ENCODE data around the gene OR51M1. TPM values are rescaled to one million over a fixed set of nuclear protein-coding genes. Genes with fewer than 3 reads are reported as not detected.
"Not testable (repeated sequence)": the region's sequence is repeated elsewhere in the genome, so short reads cannot be mapped to it uniquely, and the experiment has no call there.

The OR51M1 gene
- under 1 TPM in 1 of 4 donors, not detected in 3; 0.04 TPM for polyA plus RNA-seq (ENCODE audit: insufficient read length in 4 of 4)

DNA sequence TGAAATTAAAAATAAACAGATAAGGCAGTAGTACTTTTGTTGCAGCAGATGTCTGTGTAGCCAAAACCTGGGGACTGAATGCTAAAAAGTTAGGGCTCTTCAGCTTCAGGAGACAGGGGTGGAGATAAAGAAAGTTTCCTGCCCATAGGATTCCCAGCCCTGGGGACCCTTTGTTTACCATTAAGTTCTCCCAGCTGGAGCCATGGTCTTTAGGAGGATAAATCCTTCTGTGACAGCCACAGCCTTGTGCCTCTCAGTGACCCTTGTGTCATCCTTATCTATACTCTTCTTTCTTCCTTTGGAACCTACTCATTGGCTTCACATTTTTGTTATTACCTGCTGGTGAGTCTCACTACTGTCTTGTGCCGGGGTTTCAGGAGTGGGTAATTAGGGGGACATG lies at the start of gene OR51M1:
Gene OR51M1 (plus strand): TSS at position 237 of the 400 bp plus-strand sequence. CDS start 5,587 bp downstream, outside the sequence.
- DNase-seq (ENCODE audit: low read depth in 4 of 4, low spot score in 3 of 4), result no peak

DNA sequence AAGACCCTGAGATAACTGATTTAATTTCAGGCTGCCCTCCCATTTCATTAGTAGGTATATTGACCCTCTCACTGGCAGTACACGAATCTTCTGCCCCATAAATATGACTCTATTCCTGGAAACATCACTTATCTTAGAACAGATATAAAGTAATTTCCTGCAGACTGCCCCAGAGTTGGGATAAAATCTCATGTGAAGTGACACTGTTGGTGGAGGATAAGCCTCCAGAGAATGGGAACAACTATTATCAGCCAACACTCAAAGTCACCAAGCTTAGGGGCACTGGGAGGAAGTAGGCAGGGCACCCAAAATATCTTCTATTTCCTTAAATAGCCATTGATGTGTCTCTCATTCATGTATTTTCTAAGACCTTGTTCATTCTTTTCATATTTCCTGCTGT lies 48.4 kb upstream of the OR51M1 start:
- no peak for DNase-seq (ENCODE audit: low read depth in 4 of 4, low spot score in 3 of 4)

DNA sequence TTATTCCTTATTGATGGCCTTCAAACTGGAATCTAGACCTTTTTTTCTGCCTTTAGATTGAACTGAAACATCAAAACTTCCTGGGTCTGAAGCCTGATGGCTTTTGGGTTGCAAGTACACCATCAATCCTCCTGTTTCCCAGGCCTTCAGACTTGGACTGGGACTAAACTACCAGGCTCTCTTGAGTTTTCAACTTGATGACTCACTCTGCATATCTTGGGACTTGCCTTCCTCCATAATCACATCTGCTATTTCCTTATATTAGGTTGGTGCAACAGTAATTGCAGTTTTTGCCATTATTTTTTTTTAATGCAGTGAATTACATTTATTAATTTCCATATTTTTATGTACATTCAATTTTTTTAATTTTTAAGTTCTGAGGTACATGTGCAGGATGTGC lies 47.3 kb upstream of the OR51M1 start:
- DNase-seq (ENCODE audit: low read depth in 4 of 4, low spot score in 3 of 4), result no peak

DNA sequence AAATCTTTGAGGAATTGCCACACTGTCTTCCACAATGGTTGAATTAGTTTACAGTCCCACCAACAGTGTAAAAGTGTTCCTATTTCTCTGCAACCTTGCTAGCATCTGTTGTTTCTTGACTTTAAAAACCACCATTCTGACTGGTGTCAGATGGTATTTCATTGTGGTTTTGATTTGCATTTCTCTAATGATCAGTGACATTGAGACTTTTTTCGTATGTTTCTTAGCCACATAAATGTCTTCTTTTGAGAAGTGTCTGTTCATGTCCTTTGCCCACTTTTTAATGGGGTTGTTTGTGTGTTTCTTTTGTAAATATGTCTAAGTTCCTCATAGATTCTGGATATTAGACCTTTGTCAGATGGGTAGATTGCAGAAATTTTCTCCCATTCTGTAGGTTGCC lies 46.4 kb upstream of the OR51M1 start:
- not testable (repeated sequence) for DNase-seq (ENCODE audit: low read depth in 4 of 4, low spot score in 3 of 4)

- no peak for DNase-seq (ENCODE audit: low read depth in 4 of 4, low spot score in 3 of 4)
Observed at GRCh38 chr11:5339771-5340322, 43.8 kb upstream of the OR51M1 start.

DNA sequence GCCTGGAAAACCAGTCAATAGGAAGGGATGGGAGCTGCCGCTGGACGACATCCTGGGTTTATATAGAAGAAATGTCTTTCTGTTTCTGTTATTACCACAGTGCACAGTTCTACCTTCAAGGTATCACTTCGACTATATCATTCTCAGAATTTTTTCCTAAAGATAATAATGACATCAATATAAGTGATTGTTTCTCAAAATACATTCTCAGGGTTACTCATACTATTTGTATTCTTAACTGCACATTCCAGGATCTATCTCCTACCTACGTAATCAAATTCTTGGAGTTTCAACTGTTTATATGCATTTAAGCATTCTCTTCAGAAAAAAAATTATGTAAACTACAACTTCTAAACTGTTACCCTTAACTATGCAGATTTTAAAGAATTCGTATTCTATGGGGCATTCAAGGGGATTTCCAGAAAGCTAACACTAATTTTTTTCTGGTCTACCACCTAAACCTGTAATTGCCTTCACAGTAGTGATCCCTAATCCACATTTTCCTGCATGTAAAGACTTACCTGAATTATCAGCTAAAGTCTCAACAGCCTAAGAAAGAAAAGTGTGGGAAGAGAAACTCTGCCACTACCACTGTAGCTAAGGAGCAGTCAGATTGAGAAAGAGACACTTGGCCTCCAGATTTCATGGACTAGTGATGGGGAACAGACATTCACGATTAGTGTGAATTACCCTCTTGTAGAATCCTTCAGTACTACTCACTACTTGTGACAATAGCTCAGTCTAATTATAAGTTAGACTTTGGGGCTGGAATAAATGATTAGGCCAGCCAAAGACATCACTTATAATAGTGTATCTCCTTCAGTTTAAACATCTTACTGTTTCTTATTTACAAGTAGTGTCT lies 39.9 kb upstream of the OR51M1 start, which contains the start of gene OR51B5:
Gene OR51B5 (minus strand): TSS at position 51 of the 862 bp plus-strand sequence. CDS start 0 bp downstream, at position 51.
- DNase-seq (ENCODE audit: low read depth in 4 of 4, low spot score in 3 of 4), result no peak

DNA sequence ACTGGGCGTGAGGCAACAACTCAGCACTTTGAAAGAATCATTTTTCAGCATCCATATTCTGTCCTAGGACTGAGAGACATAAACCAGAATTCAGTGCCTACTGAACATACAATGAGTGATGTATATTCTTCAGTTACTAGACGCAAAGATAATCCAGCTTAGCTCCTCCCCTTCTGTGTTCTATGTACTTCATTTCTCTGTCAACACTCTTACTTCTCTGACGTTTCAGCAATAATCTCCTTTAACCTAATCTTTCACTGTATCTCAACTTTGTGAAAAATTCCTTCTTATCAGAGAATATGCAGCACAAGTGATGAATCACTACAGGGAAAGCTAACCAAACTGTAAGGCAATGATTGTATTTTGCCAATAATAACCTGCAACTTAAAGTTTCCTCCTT lies 37.8 kb upstream of the OR51M1 start:
- no peak for DNase-seq (ENCODE audit: low read depth in 4 of 4, low spot score in 3 of 4)

GRCh38 chr11:5348551-5349194 lies 34.9 kb upstream of the OR51M1 start:
- no peak for DNase-seq (ENCODE audit: low read depth in 4 of 4, low spot score in 3 of 4)

- DNase-seq (ENCODE audit: low read depth in 4 of 4, low spot score in 3 of 4), result no peak
Observed at GRCh38 chr11:5349550-5349949, 34.1 kb upstream of the OR51M1 start.

- no peak for DNase-seq (ENCODE audit: low read depth in 4 of 4, low spot score in 3 of 4)
Observed at GRCh38 chr11:5351208-5351607, 32.4 kb upstream of the OR51M1 start, which contains the start of gene OR51B6. Gene OR51B6 (plus strand): TSS chr11:5351508. CDS start chr11:5351508, 0 bp downstream.

DNA sequence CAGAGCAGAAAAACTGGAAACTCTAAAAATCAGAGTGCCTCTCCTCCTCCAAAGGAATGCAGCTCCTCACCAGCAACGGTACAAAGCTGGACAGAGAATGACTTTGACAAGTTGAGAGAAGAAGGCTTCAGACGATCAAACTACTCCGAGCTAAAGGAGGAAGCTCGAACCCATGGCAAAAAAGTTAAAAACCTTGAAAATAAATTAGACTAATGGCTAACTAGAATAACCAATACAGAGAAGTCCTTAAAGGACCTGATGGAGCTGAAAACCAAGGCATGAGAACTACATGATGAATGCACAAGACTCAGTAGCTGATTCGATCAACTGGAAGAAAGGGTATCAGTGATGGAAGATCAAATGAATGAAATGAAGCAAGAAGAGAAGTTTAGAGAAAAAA lies 27.6 kb upstream of the OR51M1 start:
- not testable (repeated sequence) for DNase-seq (ENCODE audit: low read depth in 4 of 4, low spot score in 3 of 4)

- DNase-seq (ENCODE audit: low read depth in 4 of 4, low spot score in 3 of 4), result no peak
Observed at GRCh38 chr11:5362017-5362625, 21.5 kb upstream of the OR51M1 start.

DNA sequence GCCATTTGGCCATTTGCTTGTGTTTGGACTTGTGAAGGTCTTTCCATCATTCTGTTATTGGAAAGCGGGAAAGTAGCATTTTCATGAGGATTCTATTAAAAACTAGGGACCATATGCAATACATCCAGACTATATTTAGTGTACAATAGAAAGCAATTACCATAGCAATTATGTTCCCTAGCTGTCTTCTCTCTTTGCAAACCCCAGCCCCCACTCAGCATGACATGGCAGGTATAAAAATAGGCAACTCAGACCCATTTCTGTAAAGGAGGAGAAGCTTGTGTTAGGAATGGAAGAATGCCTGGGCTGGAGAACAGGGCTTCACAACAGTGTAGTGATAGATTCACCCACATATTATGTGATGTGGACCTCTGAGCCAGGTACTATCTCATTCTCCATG lies 19.9 kb upstream of the OR51M1 start:
- DNase-seq (ENCODE audit: low read depth in 4 of 4, low spot score in 3 of 4), result no peak

GRCh38 chr11:5364214-5364613 lies 19.4 kb upstream of the OR51M1 start:
- DNase-seq (ENCODE audit: low read depth in 4 of 4, low spot score in 3 of 4), result no peak

- DNase-seq (ENCODE audit: low read depth in 4 of 4, low spot score in 3 of 4), result not testable (repeated sequence)
Observed at GRCh38 chr11:5366365-5366764, 17.2 kb upstream of the OR51M1 start.

DNA sequence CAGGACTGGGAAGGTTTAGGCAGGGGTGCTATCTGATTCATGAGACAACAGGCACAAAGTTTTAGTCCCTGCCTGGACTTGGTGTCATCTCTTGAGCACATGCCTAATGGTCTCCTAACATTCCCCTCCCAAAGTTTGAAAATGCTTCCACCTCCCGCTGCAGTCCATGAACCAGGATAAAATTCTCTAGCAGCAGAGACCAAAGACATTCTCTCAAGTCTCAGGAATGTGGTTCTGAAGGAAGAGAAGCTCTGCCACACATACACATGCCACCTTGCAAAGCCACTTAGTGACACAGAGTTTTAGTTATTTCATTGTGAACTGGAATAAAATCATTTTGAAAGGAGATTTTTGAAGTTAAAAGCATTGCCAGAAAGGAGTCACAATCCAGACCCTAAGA lies 16.8 kb upstream of the OR51M1 start:
- no peak for DNase-seq (ENCODE audit: low read depth in 4 of 4, low spot score in 3 of 4)

GRCh38 chr11:5367448-5368074 lies 16.1 kb upstream of the OR51M1 start:
- no peak for DNase-seq (ENCODE audit: low read depth in 4 of 4, low spot score in 3 of 4)

DNA sequence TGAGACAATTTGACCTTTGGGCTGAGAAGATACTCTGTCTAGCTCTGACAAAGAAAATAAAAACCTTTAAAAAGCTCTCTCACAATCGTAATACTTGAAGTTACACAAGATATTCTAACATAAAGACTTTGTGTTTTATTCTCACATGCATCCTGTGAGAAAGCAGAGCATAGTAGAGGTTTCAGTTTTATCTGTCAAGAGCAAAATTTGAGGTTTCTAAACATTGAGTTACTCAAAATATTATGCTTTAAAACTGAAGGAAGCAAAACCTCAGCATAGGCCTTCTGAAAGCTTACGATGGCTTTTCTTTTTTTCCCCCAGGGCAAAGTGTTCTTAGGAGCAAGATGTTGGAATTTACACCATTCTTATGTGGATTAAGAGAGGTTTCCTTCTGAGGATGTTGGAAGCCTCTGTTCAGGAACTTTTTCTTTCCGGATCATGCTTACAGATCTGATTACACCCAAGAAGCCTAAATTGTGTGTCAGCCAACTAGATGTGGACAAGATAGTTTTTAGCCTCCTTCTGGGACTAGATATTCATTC lies 15.0 kb upstream of the OR51M1 start:
- DNase-seq (ENCODE audit: low read depth in 4 of 4, low spot score in 3 of 4), result no peak

DNA sequence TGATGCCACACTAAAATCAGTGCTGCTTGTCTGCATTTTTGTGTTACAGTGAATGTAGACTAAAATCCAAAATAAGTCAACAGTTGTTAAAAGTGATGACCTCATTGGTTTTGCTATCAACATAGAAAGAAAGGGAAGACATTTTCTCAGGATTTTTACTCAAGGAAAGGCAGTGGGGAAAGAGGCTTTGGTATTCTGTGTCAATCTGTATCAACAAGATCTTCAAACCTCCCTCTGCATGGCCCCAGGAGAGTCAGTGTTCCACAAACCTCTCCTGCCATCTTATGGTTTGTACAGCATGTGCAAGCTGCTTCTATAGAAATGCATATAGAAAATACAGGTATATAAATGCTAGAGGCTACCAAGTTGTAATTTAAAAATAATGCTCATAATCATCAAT lies 13.8 kb upstream of the OR51M1 start:
- no peak for DNase-seq (ENCODE audit: low read depth in 4 of 4, low spot score in 3 of 4)

DNA sequence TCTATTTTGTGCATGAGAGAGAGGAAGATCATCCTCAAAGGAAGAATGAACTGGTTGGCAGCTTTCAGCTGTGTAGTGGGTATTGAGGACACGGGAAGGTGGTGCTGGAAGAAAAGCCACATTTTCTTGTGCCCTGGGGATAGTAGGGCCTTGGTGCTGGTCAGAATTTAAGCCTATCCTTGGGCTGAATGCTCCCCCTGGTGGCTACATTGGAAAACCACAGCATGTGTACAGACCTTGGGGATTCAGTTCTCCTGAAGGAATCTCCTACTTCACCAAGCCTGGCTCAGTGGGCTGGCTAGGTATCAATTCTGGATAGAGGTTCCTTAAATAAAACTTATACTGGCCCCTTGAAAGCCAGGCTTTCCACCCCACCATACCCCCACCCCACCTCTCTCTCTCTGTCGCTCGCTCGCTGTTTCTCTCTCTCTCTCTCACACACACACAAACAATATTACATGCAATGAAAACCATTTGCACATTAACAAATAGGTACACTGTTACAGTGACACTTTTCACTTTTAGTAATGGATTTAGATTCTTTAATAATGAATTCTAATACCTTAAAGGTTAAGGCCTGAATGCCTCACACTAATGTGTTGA lies 2.8 kb upstream of the OR51M1 start:
- peak; percentile 12 to 35 (median 20) for DNase-seq (ENCODE audit: low read depth in 4 of 4, low spot score in 3 of 4)

Measured in right renal pelvis (tissue), 4 donors.